Uterus (tissue), 2 donors: ENCODE data around the gene ZFP1.

Experiments used
- POLR2A ChIP-seq, 2 donors: fragments of 450-650 bp; IDR thresholded peaks; one replicate each; pipeline ENCODE4 v1.6.1; 2016; ENCODE audit warnings: antibody characterized with exemption in 2 of 2, mild to moderate bottlenecking in 1 of 2, moderate library complexity in 1 of 2
- TF ChIP-seq, protein P1 (sequence below), 4 experiments: fragments of 200-600 bp in 2 of 4; fragments of 450-650 bp in 2 of 4; sonication (generic) in 2 of 4; IDR thresholded peaks; one replicate each; pipeline ENCODE4 v1.5.1; 2016 to 2019; ENCODE audit warnings: antibody characterized with exemption in 4 of 4, mild to moderate bottlenecking in 2 of 4, moderate library complexity in 1 of 4

DNA sequence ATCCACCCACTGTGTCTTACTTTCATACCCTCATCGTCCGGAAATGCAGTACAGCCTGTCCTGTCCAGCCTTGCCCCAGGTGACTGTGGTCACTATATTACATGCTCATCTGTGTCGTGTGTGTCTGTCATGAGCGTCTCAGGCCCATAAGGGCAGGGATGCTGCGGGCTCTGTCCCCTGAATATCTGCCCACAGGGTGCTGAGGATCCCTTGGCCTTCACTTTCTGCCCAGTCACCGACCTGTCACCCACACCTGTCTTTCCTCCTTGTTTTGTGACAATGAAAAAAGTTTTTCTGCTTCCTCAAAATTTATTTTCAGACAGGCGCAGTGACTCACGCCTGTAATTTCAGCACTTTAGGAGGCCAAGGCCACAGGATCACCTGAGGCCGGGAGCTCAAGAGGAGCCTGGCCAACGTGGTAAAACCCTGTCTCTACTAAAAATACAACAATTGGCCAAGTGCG is 69.1 kb downstream of the ZFP1 start:
- TF ChIP-seq, protein P1, sequence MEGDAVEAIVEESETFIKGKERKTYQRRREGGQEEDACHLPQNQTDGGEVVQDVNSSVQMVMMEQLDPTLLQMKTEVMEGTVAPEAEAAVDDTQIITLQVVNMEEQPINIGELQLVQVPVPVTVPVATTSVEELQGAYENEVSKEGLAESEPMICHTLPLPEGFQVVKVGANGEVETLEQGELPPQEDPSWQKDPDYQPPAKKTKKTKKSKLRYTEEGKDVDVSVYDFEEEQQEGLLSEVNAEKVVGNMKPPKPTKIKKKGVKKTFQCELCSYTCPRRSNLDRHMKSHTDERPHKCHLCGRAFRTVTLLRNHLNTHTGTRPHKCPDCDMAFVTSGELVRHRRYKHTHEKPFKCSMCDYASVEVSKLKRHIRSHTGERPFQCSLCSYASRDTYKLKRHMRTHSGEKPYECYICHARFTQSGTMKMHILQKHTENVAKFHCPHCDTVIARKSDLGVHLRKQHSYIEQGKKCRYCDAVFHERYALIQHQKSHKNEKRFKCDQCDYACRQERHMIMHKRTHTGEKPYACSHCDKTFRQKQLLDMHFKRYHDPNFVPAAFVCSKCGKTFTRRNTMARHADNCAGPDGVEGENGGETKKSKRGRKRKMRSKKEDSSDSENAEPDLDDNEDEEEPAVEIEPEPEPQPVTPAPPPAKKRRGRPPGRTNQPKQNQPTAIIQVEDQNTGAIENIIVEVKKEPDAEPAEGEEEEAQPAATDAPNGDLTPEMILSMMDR (IDR thresholded peaks at IDR 0.05) = no peak
- no peak for TF ChIP-seq POLR2A (IDR thresholded peaks at IDR 0.05)
